ENCODE data around the gene RGS9. TPM values are rescaled to one million over a fixed set of nuclear protein-coding genes. Genes with fewer than 3 reads are reported as not detected.

RGS9 gene
- total and polyA plus RNA-seq, 4 donors, result 1.0 to 4.0 (median 2.1) TPM

- TF ChIP-seq GABPA (IDR thresholded peaks at IDR 0.05 in 1 of 2, conservative IDR thresholded peaks at IDR 0.05 in 1 of 2), result no peak
- TF ChIP-seq HNF4G (IDR thresholded peaks at IDR 0.05), result no peak
- TF ChIP-seq, protein P1, sequence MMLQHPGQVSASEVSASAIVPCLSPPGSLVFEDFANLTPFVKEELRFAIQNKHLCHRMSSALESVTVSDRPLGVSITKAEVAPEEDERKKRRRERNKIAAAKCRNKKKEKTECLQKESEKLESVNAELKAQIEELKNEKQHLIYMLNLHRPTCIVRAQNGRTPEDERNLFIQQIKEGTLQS (IDR thresholded peaks at IDR 0.05), result no peak
Observed at GRCh38 chr17:65143889-65144604, 6.9 kb downstream of the RGS9 start (continued).

DNA sequence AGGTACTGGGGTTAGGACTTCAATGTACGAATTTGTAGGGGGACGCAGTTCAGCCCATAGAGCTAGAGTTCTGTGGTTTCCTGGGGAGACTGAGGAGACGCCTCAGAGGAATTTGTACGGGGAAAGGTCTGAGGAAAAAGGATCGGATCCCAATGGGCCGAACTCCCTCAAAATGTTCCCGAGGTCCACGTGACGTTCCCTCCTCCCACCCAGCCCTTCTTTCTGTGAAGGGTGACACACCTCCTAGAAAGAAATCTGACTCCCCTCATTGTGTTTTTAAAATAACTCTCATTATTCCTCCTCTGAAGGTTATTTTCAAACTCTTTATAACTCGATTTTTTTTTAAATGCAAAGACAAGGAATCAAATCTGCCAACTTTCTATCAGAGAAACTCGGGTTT, 8.6 kb downstream of the RGS9 start:
- Histone ChIP-seq H3K27me3 (ENCODE audit: control insufficient read depth in 4 of 4, insufficient read depth in 4 of 4, low read length in 3 of 4) (no peaks in the 10 kb centered on the region), H3K4me1 (ENCODE audit: control insufficient read depth in 4 of 4, insufficient read depth in 4 of 4, low read length in 3 of 4) (peaks cover 0 to 7% (median 6%) of the 10 kb centered on the region in 4 donors), H3K9ac (ENCODE audit: low read depth in 1 of 2, low read length in 2 of 2) (no peak overlapping the region), H3K27ac (ENCODE audit: low read depth in 1 of 2, low read length in 2 of 2) (no peak overlapping the region), H3K9me3 (ENCODE audit: control insufficient read depth in 4 of 4, low read length in 3 of 4) (no peaks in the 10 kb centered on the region), H3K36me3 (ENCODE audit: control insufficient read depth in 4 of 4, insufficient read depth in 3 of 4, low read depth in 1 of 4, low read length in 3 of 4) (no peaks in the 10 kb centered on the region), H3K4me3 (ENCODE audit: low read depth in 1 of 3, low read length in 3 of 3) (no peak overlapping the region)
- 86% methylated on average over 11 of the region's 11 CpGs for WGBS
- DNase-seq (ENCODE audit: low spot score), result no peak
- TF ChIP-seq YY1 (IDR thresholded peaks at IDR 0.05), result no peak
- TF ChIP-seq, protein P1 (IDR thresholded peaks at IDR 0.05), result no peak
- TF ChIP-seq, protein P2, sequence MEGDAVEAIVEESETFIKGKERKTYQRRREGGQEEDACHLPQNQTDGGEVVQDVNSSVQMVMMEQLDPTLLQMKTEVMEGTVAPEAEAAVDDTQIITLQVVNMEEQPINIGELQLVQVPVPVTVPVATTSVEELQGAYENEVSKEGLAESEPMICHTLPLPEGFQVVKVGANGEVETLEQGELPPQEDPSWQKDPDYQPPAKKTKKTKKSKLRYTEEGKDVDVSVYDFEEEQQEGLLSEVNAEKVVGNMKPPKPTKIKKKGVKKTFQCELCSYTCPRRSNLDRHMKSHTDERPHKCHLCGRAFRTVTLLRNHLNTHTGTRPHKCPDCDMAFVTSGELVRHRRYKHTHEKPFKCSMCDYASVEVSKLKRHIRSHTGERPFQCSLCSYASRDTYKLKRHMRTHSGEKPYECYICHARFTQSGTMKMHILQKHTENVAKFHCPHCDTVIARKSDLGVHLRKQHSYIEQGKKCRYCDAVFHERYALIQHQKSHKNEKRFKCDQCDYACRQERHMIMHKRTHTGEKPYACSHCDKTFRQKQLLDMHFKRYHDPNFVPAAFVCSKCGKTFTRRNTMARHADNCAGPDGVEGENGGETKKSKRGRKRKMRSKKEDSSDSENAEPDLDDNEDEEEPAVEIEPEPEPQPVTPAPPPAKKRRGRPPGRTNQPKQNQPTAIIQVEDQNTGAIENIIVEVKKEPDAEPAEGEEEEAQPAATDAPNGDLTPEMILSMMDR (IDR thresholded peaks at IDR 0.05; ENCODE audit: low read depth, low read length, missing input control), result no peak
- TF ChIP-seq EGR1 (IDR thresholded peaks at IDR 0.05; ENCODE audit: low read depth in 2 of 2), result no peak
- TF ChIP-seq SP1 (IDR thresholded peaks at IDR 0.05), result no peak
- TF ChIP-seq MAX (IDR thresholded peaks at IDR 0.05), result no peak
- TF ChIP-seq ZBTB33 (IDR thresholded peaks at IDR 0.05), result no peak
- no peak for TF ChIP-seq TAF1 (conservative IDR thresholded peaks at IDR 0.05)
- no peak for TF ChIP-seq REST (IDR thresholded peaks at IDR 0.05)
- no peak for TF ChIP-seq RAD21 (IDR thresholded peaks at IDR 0.05)
- TF ChIP-seq NR2F2 (IDR thresholded peaks at IDR 0.05), result no peak
- no peak for TF ChIP-seq JUND (IDR thresholded peaks at IDR 0.05)
- no peak for TF ChIP-seq HNF4G (IDR thresholded peaks at IDR 0.05)
- no peak for TF ChIP-seq HNF4A (conservative IDR thresholded peaks at IDR 0.05)
- no peak for TF ChIP-seq FOXA1 (IDR thresholded peaks at IDR 0.05)
- no peak for TF ChIP-seq RXRA (IDR thresholded peaks at IDR 0.05)
- no peak for TF ChIP-seq FOXA2 (IDR thresholded peaks at IDR 0.05)
- no peak for TF ChIP-seq GABPA (IDR thresholded peaks at IDR 0.05 in 1 of 2, conservative IDR thresholded peaks at IDR 0.05 in 1 of 2)

All from liver (tissue), 9 donors.